ENCODE measurements around the gene GNB5.
"Not testable (repeated sequence)": the region's sequence is repeated elsewhere in the genome, so short reads cannot be mapped to it uniquely, and the experiment has no call there.

The GNB5 gene

GRCh38 chr15:52191207-52191606 is at the start of gene GNB5:
Gene GNB5 (minus strand): TSS chr15:52191392. CDS start chr15:52184676, 6,716 bp downstream.
- H4K20me1 ChIP-seq (ENCODE audit: insufficient read depth, low read length): no peaks in the 10 kb centered on the region
- TF ChIP-seq CTCF (IDR thresholded peaks at IDR 0.05; ENCODE audit: low read length) (no peak), EZH2 (optimal IDR thresholded peaks at IDR 0.05; ENCODE audit: low read depth, low read length) (no peak)
- no peak within 1 kb of the TSS for H3K9ac ChIP-seq (ENCODE audit: low read length)
- no peaks in the 10 kb centered on the region for H3K36me3 ChIP-seq (replicated peaks; ENCODE audit: insufficient read depth, low read length)
- H3K4me1 ChIP-seq (ENCODE audit: low read length): no peaks in the 10 kb centered on the region
- H3K79me2 ChIP-seq (ENCODE audit: low read length): no peaks in the 10 kb centered on the region
- H3K27me3 ChIP-seq (replicated peaks; ENCODE audit: insufficient read depth, low read length): no peaks in the 10 kb centered on the region
- no peak within 1 kb of the TSS for H2AFZ ChIP-seq (ENCODE audit: low read length)
- no peak within 1 kb of the TSS for H3K4me3 ChIP-seq (ENCODE audit: low read length)
- no peaks in the 10 kb centered on the region for H3K9me3 ChIP-seq (replicated peaks; ENCODE audit: insufficient read depth, low read length)
- no peaks in the 10 kb centered on the region for H3K9me2 ChIP-seq (replicated peaks; ENCODE audit: insufficient read depth, low read length)
- H3F3A ChIP-seq (ENCODE audit: insufficient read depth, low read length): no peaks in the 10 kb centered on the region
- DNase-seq: no peak
- H3K4me2 ChIP-seq (ENCODE audit: low read depth, low read length): no peak within 1 kb of the TSS
- no peak within 1 kb of the TSS for H3K27ac ChIP-seq (ENCODE audit: low read length)

GRCh38 chr15:52240166-52240565 is 49.0 kb upstream of the GNB5 start:
- no peaks in the 10 kb centered on the region for H3K36me3 ChIP-seq (replicated peaks; ENCODE audit: insufficient read depth, low read length)
- no peaks in the 10 kb centered on the region for H4K20me1 ChIP-seq (ENCODE audit: insufficient read depth, low read length)
- no peaks in the 10 kb centered on the region for H3K27me3 ChIP-seq (replicated peaks; ENCODE audit: insufficient read depth, low read length)

GRCh38 chr15:52238989-52239525 is 47.9 kb upstream of the GNB5 start:
- not testable (repeated sequence) for H3K4me1 ChIP-seq (ENCODE audit: low read length); H3K4me3 ChIP-seq (ENCODE audit: low read length); H3K4me2 ChIP-seq (ENCODE audit: low read depth, low read length); H3F3A ChIP-seq (ENCODE audit: insufficient read depth, low read length); H3K36me3 ChIP-seq (replicated peaks; ENCODE audit: insufficient read depth, low read length); H3K27me3 ChIP-seq (replicated peaks; ENCODE audit: insufficient read depth, low read length); H3K9ac ChIP-seq (ENCODE audit: low read length); H3K79me2 ChIP-seq (ENCODE audit: low read length); H3K9me3 ChIP-seq (replicated peaks; ENCODE audit: insufficient read depth, low read length); DNase-seq; H3K27ac ChIP-seq (ENCODE audit: low read length); H3K9me2 ChIP-seq (replicated peaks; ENCODE audit: insufficient read depth, low read length); H4K20me1 ChIP-seq (ENCODE audit: insufficient read depth, low read length); H2AFZ ChIP-seq (ENCODE audit: low read length)

More at GRCh38 chr15:52240166-52240565, 49.0 kb upstream of the GNB5 start:
- Histone ChIP-seq H3K4me1 (ENCODE audit: low read length) (no peaks in the 10 kb centered on the region), H3K9me2 (replicated peaks; ENCODE audit: insufficient read depth, low read length) (no peaks in the 10 kb centered on the region), H3K9me3 (replicated peaks; ENCODE audit: insufficient read depth, low read length) (no peaks in the 10 kb centered on the region), H3F3A (ENCODE audit: insufficient read depth, low read length) (no peaks in the 10 kb centered on the region), H3K79me2 (ENCODE audit: low read length) (no peaks in the 10 kb centered on the region), H3K9ac (ENCODE audit: low read length) (no peak overlapping the region), H3K4me2 (ENCODE audit: low read depth, low read length) (no peak overlapping the region), H2AFZ (ENCODE audit: low read length) (no peak overlapping the region), H3K4me3 (ENCODE audit: low read length) (no peak overlapping the region), H3K27ac (ENCODE audit: low read length) (no peak overlapping the region)
- no peak for DNase-seq
- TF ChIP-seq CTCF (IDR thresholded peaks at IDR 0.05; ENCODE audit: low read length) (no peak), EZH2 (optimal IDR thresholded peaks at IDR 0.05; ENCODE audit: low read depth, low read length) (no peak), EZH2phosphoT487 (IDR thresholded peaks at IDR 0.05; ENCODE audit: low read length) (no peak)

GRCh38 chr15:52238149-52238548 is 47.0 kb upstream of the GNB5 start:
- H3K27ac ChIP-seq (ENCODE audit: low read length): no peak overlapping the region
- H3K9ac ChIP-seq (ENCODE audit: low read length): no peak overlapping the region
- DNase-seq: no peak

More at GRCh38 chr15:52238149-52238548, 47.0 kb upstream of the GNB5 start:
- Histone ChIP-seq H3K9me3 (replicated peaks; ENCODE audit: insufficient read depth, low read length) (no peaks in the 10 kb centered on the region), H3K4me1 (ENCODE audit: low read length) (no peaks in the 10 kb centered on the region), H3K27me3 (replicated peaks; ENCODE audit: insufficient read depth, low read length) (no peaks in the 10 kb centered on the region), H3F3A (ENCODE audit: insufficient read depth, low read length) (no peaks in the 10 kb centered on the region), H3K4me2 (ENCODE audit: low read depth, low read length) (no peak overlapping the region), H3K4me3 (ENCODE audit: low read length) (no peak overlapping the region), H3K9me2 (replicated peaks; ENCODE audit: insufficient read depth, low read length) (no peaks in the 10 kb centered on the region), H2AFZ (ENCODE audit: low read length) (no peak overlapping the region), H3K36me3 (replicated peaks; ENCODE audit: insufficient read depth, low read length) (no peaks in the 10 kb centered on the region), H3K79me2 (ENCODE audit: low read length) (no peaks in the 10 kb centered on the region), H4K20me1 (ENCODE audit: insufficient read depth, low read length) (no peaks in the 10 kb centered on the region)
- TF ChIP-seq EZH2phosphoT487 (IDR thresholded peaks at IDR 0.05; ENCODE audit: low read length) (no peak), EZH2 (optimal IDR thresholded peaks at IDR 0.05; ENCODE audit: low read depth, low read length) (no peak), CTCF (IDR thresholded peaks at IDR 0.05; ENCODE audit: low read length) (no peak)
